ENCODE data around the gene RAB29. TPM values are rescaled to one million over a fixed set of nuclear protein-coding genes. Genes with fewer than 3 reads are reported as not detected.
A peak's percentile ranks its signal among the peaks of the same experiment; 100 is the strongest.

The RAB29 gene
- total and polyA plus RNA-seq, 2 experiments from 2014 or later, result 16.8 to 18.1 TPM

- H4K20me1 ChIP-seq (ENCODE audit: insufficient read depth), result no peaks in the 10 kb centered on the region
- peak overlapping the region; percentile 89 for H3K4me3 ChIP-seq
- H3K27ac ChIP-seq, result peak overlapping the region; percentile 35
- H3K9me2 ChIP-seq (ENCODE audit: insufficient read depth), result no peaks in the 10 kb centered on the region
- 0 to 4% methylated on average over 9 to 16 of the region's 16 CpGs for WGBS, 2 experiments (ENCODE audit: low coverage in 1 of 2, low lambda C conversion rate in 2 of 2, missing lambda C conversion rate in 2 of 2)
- peak overlapping the region; percentile 83 for H3K9ac ChIP-seq
- H3K9me3 ChIP-seq (ENCODE audit: low read depth), result no peaks in the 10 kb centered on the region
- peak overlapping the region; percentile 97 for H3K4me2 ChIP-seq (ENCODE audit: unreplicated experiment)
- TF ChIP-seq EZH2phosphoT487 (IDR thresholded peaks at IDR 0.05; ENCODE audit: insufficient read depth, low read depth) (no peak), EZH2 (IDR thresholded peaks at IDR 0.05; ENCODE audit: insufficient read depth, poor library complexity, severe bottlenecking) (no peak)
- in situ Hi-C loops (cut with MboI), result no loop called here
- 0 out of 2 replicates have a peak, but pooled peaks cover 8% of the 10 kb centered on the region for H3F3A ChIP-seq (ENCODE audit: insufficient read depth)
- DNase-seq, result peak; percentile 48
- no peaks in the 10 kb centered on the region for H3K36me3 ChIP-seq (ENCODE audit: low read depth)
- H3K4me1 ChIP-seq (ENCODE audit: insufficient read depth), result peaks cover 12% of the 10 kb centered on the region
- peak overlapping the region; percentile 92 for H2AFZ ChIP-seq
- H3K27me3 ChIP-seq (replicated peaks; ENCODE audit: insufficient read depth), result no peaks in the 10 kb centered on the region
- H3K79me2 ChIP-seq (ENCODE audit: insufficient read depth), result peaks cover 52% of the 10 kb centered on the region
Measured at GRCh38 chr1:205812271-205812877, 37.1 kb upstream of the RAB29 start.

- peak overlapping the region; percentile 89 for H3K4me3 ChIP-seq
- DNase-seq, result peak; percentile 42
- peak overlapping the region; percentile 83 for H3K9ac ChIP-seq
- H3K36me3 ChIP-seq (ENCODE audit: low read depth), result no peaks in the 10 kb centered on the region
- H4K20me1 ChIP-seq (ENCODE audit: insufficient read depth), result no peaks in the 10 kb centered on the region
- no peaks in the 10 kb centered on the region for H3K27me3 ChIP-seq (replicated peaks; ENCODE audit: insufficient read depth)
- H2AFZ ChIP-seq, result peak overlapping the region; percentile 92
- in situ Hi-C loops (cut with MboI), result no loop called here
- peak overlapping the region; percentile 97 for H3K4me2 ChIP-seq (ENCODE audit: unreplicated experiment)
- WGBS, 2 experiments (ENCODE audit: low coverage in 1 of 2, low lambda C conversion rate in 2 of 2, missing lambda C conversion rate in 2 of 2), result 6 to 19% methylated on average over 5 of the region's 5 CpGs
- H3K9me2 ChIP-seq (ENCODE audit: insufficient read depth), result no peaks in the 10 kb centered on the region
- peak overlapping the region; percentile 35 for H3K27ac ChIP-seq
- TF ChIP-seq EZH2 (IDR thresholded peaks at IDR 0.05; ENCODE audit: insufficient read depth, poor library complexity, severe bottlenecking) (no peak), EZH2phosphoT487 (IDR thresholded peaks at IDR 0.05; ENCODE audit: insufficient read depth, low read depth) (no peak)
- 0 out of 2 replicates have a peak, but pooled peaks cover 8% of the 10 kb centered on the region for H3F3A ChIP-seq (ENCODE audit: insufficient read depth)
- H3K79me2 ChIP-seq (ENCODE audit: insufficient read depth), result peaks cover 58% of the 10 kb centered on the region
- peaks cover 12% of the 10 kb centered on the region for H3K4me1 ChIP-seq (ENCODE audit: insufficient read depth)
- H3K9me3 ChIP-seq (ENCODE audit: low read depth), result no peaks in the 10 kb centered on the region
Measured at GRCh38 chr1:205811660-205812059, 36.4 kb upstream of the RAB29 start.

GRCh38 chr1:205810448-205811157, 35.3 kb upstream of the RAB29 start:
- Histone ChIP-seq H4K20me1 (ENCODE audit: insufficient read depth) (no peaks in the 10 kb centered on the region), H3F3A (ENCODE audit: insufficient read depth) (0 out of 2 replicates have a peak, but pooled peaks cover 8% of the 10 kb centered on the region), H3K4me2 (ENCODE audit: unreplicated experiment) (no peak overlapping the region), H3K9ac (no peak overlapping the region), H2AFZ (no peak overlapping the region), H3K36me3 (ENCODE audit: low read depth) (no peaks in the 10 kb centered on the region), H3K27ac (no peak overlapping the region), H3K4me3 (no peak overlapping the region), H3K27me3 (replicated peaks; ENCODE audit: insufficient read depth) (no peaks in the 10 kb centered on the region), H3K9me2 (ENCODE audit: insufficient read depth) (no peaks in the 10 kb centered on the region), H3K79me2 (ENCODE audit: insufficient read depth) (peaks cover 62% of the 10 kb centered on the region), H3K9me3 (ENCODE audit: low read depth) (no peaks in the 10 kb centered on the region), H3K4me1 (ENCODE audit: insufficient read depth) (peaks cover 14% of the 10 kb centered on the region)
- 88 to 89% methylated on average over 11 to 12 of the region's 12 CpGs for WGBS, 2 experiments (ENCODE audit: low coverage in 1 of 2, low lambda C conversion rate in 2 of 2, missing lambda C conversion rate in 2 of 2)
- no peak for TF ChIP-seq EZH2 (IDR thresholded peaks at IDR 0.05; ENCODE audit: insufficient read depth, poor library complexity, severe bottlenecking)
- TF ChIP-seq EZH2phosphoT487 (IDR thresholded peaks at IDR 0.05; ENCODE audit: insufficient read depth, low read depth), result no peak
- in situ Hi-C loops (cut with MboI), result no loop called here
- peak; percentile 31 for DNase-seq

DNA sequence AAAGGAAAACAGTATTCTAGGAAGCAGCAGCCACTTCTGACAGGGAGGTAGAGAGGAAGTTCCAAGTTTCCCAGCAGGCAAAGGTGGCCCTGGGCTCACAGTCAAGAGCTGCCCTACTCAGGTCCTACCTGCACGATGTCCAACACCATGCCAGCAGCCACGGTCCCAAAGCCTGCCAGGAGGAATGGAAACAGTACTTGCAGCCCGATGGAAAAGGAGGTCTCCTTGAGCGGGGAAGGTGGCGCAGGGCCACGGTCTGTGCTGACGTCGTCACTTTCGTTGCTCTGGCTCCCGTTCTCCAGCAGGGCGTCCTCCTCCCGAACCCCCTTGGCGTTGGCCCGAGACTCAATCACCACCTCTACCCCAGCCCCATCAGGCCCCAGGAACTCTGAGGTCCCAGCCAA, 34.7 kb upstream of the RAB29 start:
- H3K4me2 ChIP-seq (ENCODE audit: unreplicated experiment), result no peak overlapping the region
- in situ Hi-C loops (cut with MboI), result no loop called here
- 0 out of 2 replicates have a peak, but pooled peaks cover 8% of the 10 kb centered on the region for H3F3A ChIP-seq (ENCODE audit: insufficient read depth)
- H3K4me3 ChIP-seq, result no peak overlapping the region
- no peak for DNase-seq
- TF ChIP-seq EZH2phosphoT487 (IDR thresholded peaks at IDR 0.05; ENCODE audit: insufficient read depth, low read depth) (no peak), EZH2 (IDR thresholded peaks at IDR 0.05; ENCODE audit: insufficient read depth, poor library complexity, severe bottlenecking) (no peak)
- peaks cover 20% of the 10 kb centered on the region for H3K4me1 ChIP-seq (ENCODE audit: insufficient read depth)
- no peak overlapping the region for H2AFZ ChIP-seq
- H4K20me1 ChIP-seq (ENCODE audit: insufficient read depth), result no peaks in the 10 kb centered on the region
- 94% methylated on average over 14 of the region's 14 CpGs for WGBS, 2 experiments (ENCODE audit: low coverage in 1 of 2, low lambda C conversion rate in 2 of 2, missing lambda C conversion rate in 2 of 2)
- H3K27ac ChIP-seq, result no peak overlapping the region
- peaks cover 66% of the 10 kb centered on the region for H3K79me2 ChIP-seq (ENCODE audit: insufficient read depth)
- H3K9me3 ChIP-seq (ENCODE audit: low read depth), result no peaks in the 10 kb centered on the region
- H3K36me3 ChIP-seq (ENCODE audit: low read depth), result no peaks in the 10 kb centered on the region
- H3K9ac ChIP-seq, result no peak overlapping the region
- no peaks in the 10 kb centered on the region for H3K9me2 ChIP-seq (ENCODE audit: insufficient read depth)
- no peaks in the 10 kb centered on the region for H3K27me3 ChIP-seq (replicated peaks; ENCODE audit: insufficient read depth)

Data from GM23248 (cell line).